HepG2 (cell line): Measurements from ENCODE around the gene ULK4. TPM values are rescaled to one million over a fixed set of nuclear protein-coding genes. Genes with fewer than 3 reads are reported as not detected.

Source experiments
- ARNTL ChIP-seq: sonication (generic); formaldehyde crosslinking; IDR thresholded peaks from 2 replicates; pipeline ENCODE4 v1.4.0; 2020; ENCODE audit warnings: mild to moderate bottlenecking, missing genetic modification reagents
- EEA1 ChIP-seq: sonication (generic); formaldehyde crosslinking; IDR thresholded peaks from 2 replicates; pipeline ENCODE4 v1.5.1; 2020; ENCODE audit warnings: mild to moderate bottlenecking, missing genetic modification reagents, borderline replicate concordance
- FOXA3 ChIP-seq: IDR thresholded peaks from 2 replicates; pipeline ENCODE4 v1.6.1; 2016; ENCODE audit warnings: missing genetic modification reagents, missing compliant biosample characterization
- GLI4 ChIP-seq: sonication (generic); formaldehyde crosslinking; IDR thresholded peaks from 2 replicates; pipeline ENCODE4 v1.5.1; 2020; ENCODE audit warnings: missing genetic modification reagents, mild to moderate bottlenecking, moderate library complexity, borderline replicate concordance
- JUNB ChIP-seq: sonication (generic); formaldehyde crosslinking; IDR thresholded peaks from 2 replicates; pipeline ENCODE4 v1.8.0; 2022; ENCODE audit warnings: missing genetic modification reagents, mild to moderate bottlenecking, borderline replicate concordance
- KMT2B ChIP-seq: IDR thresholded peaks from 2 replicates; pipeline ENCODE4 v1.6.1; 2016; ENCODE audit warnings: missing genetic modification reagents, missing compliant biosample characterization
- RBFOX2 ChIP-seq: fragments of 200-400 bp; formaldehyde crosslinking; IDR thresholded peaks from 2 replicates; pipeline ENCODE4 v1.6.1; 2017; ENCODE audit warnings: low read depth, mild to moderate bottlenecking, low read length
- RBM39 ChIP-seq: fragments of 200-400 bp; formaldehyde crosslinking; IDR thresholded peaks from one replicate; pipeline ENCODE4 v1.6.1; 2018; ENCODE audit warnings: antibody characterized with exemption, mild to moderate bottlenecking, low read depth, low read length; ENCODE audit not compliant: poor library complexity, severe bottlenecking
- SUZ12 ChIP-seq: fragments of 150-350 bp; IDR thresholded peaks from 2 replicates; pipeline ENCODE4 v1.6.1; 2014; ENCODE audit warnings: low read depth, low read length
- TEAD2 ChIP-seq: sonication (generic); formaldehyde crosslinking; IDR thresholded peaks from 2 replicates; pipeline ENCODE4 v1.9.0; 2021; ENCODE audit warnings: missing genetic modification reagents
- ZBTB7A ChIP-seq: sonication (generic); formaldehyde crosslinking; IDR thresholded peaks from 2 replicates; pipeline ENCODE4 v1.8.0; 2022; ENCODE audit warnings: mild to moderate bottlenecking, missing genetic modification reagents
- ZMYM4 ChIP-seq: sonication (generic); formaldehyde crosslinking; IDR thresholded peaks from 2 replicates; pipeline ENCODE4 v1.8.1; 2023; ENCODE audit warnings: mild to moderate bottlenecking, missing genetic modification reagents
- ZNF3 ChIP-seq: IDR thresholded peaks from 2 replicates; pipeline ENCODE4 v1.7.0; 2017; ENCODE audit warnings: inconsistent platforms
- polyA plus RNA-seq, 8 experiments: library from polyadenylated mRNA; depleted of rRNA in 3 of 8; stranded (reverse) in 7 of 8; unstranded in 1 of 8; fragments of >200 nt; fragmentation: Illumina TruSeq in 4 of 8; extraction: Trizol in 4 of 8; gene quantifications; 2 replicates each; pipeline versions ENCODE4 v1.2.1 to v1.2.3, GENCODE V29; 2011 to 2016; ENCODE audit warnings: low read depth in 4 of 8, missing spikeins in 1 of 8, mixed read lengths in 1 of 8; ENCODE audit not compliant: insufficient read depth in 1 of 8
- total RNA-seq, 5 experiments: library from RNA; depleted of rRNA; stranded (reverse); fragments of >200 nt; fragmentation: Illumina TruSeq; extraction: Trizol; gene quantifications; 2 replicates each; pipeline ENCODE4 v1.2.3, GENCODE V29; 2016; ENCODE audit warnings: low read depth in 1 of 5
- TF ChIP-seq, protein P1 (sequence below), 2 experiments: IDR thresholded peaks; 2 replicates each; pipeline ENCODE4 v1.6.1; 2011 to 2012; ENCODE audit warnings: low read length in 2 of 2, borderline replicate concordance in 1 of 2, low read depth in 1 of 2, mild to moderate bottlenecking in 1 of 2, moderate library complexity in 1 of 2
- TF ChIP-seq, protein P2 (sequence below): sonication (generic); formaldehyde crosslinking; IDR thresholded peaks from 2 replicates; pipeline ENCODE4 v1.9.0; 2022; ENCODE audit warnings: missing genetic modification reagents, mild to moderate bottlenecking, borderline replicate concordance
- TF ChIP-seq, protein P3 (sequence below): IDR thresholded peaks from 2 replicates; pipeline ENCODE4 v1.6.1; 2016; ENCODE audit warnings: missing genetic modification reagents, missing compliant biosample characterization
- TF ChIP-seq, protein P4 (sequence below): IDR thresholded peaks from 2 replicates; pipeline ENCODE4 v1.6.1; 2018; ENCODE audit warnings: missing genetic modification reagents, mild to moderate bottlenecking, missing compliant biosample characterization
- TF ChIP-seq, protein P5 (sequence below): sonication (generic); formaldehyde crosslinking; conservative IDR thresholded peaks from 2 replicates; pipeline ENCODE4 v1.4.0; 2020; ENCODE audit warnings: missing genetic modification reagents
- TF ChIP-seq, protein P6 (sequence below): sonication (generic); formaldehyde crosslinking; IDR thresholded peaks from 2 replicates; pipeline ENCODE4 v1.5.0; 2020; ENCODE audit warnings: missing genetic modification reagents

Gene ULK4
- total and polyA plus RNA-seq, 2 of the 13 experiments (the other 11 are each of a cell fraction or from before 2014, with no cell fraction given): 6.7 to 11.8 TPM

DNA sequence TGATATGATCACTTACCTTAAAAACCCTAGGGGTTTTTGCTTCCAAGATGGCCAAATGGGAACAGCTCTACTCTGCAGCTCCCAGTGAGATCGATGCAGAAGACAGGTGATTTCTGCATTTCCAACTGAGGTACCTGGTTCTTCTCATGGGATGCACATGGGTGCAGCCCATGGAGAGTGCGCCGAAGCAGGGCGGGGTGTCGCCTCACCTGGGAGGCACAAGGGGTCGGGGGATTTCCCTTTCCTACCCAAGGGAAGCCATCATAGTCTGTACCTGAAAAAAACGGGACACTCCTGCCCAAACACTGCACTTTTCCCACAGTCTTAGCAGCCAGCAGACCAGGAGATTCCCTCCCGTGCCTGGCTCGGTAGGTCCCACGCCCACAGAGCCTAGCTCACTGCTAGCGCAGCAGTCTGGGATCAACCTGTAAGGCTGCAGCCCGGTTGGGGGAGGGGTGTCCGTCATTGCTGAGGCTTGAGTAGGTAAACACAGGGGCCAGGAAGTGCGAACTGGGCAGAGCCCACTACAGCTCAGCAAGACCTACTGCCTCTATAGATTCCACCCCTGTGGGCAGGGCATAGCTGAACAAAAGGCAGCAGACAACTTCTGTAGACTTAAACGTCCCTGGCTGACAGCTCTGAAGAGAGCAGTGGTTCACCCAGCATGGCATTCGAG is 684.0 kb downstream of the ULK4 start (continued):
- TF ChIP-seq, protein P1, sequence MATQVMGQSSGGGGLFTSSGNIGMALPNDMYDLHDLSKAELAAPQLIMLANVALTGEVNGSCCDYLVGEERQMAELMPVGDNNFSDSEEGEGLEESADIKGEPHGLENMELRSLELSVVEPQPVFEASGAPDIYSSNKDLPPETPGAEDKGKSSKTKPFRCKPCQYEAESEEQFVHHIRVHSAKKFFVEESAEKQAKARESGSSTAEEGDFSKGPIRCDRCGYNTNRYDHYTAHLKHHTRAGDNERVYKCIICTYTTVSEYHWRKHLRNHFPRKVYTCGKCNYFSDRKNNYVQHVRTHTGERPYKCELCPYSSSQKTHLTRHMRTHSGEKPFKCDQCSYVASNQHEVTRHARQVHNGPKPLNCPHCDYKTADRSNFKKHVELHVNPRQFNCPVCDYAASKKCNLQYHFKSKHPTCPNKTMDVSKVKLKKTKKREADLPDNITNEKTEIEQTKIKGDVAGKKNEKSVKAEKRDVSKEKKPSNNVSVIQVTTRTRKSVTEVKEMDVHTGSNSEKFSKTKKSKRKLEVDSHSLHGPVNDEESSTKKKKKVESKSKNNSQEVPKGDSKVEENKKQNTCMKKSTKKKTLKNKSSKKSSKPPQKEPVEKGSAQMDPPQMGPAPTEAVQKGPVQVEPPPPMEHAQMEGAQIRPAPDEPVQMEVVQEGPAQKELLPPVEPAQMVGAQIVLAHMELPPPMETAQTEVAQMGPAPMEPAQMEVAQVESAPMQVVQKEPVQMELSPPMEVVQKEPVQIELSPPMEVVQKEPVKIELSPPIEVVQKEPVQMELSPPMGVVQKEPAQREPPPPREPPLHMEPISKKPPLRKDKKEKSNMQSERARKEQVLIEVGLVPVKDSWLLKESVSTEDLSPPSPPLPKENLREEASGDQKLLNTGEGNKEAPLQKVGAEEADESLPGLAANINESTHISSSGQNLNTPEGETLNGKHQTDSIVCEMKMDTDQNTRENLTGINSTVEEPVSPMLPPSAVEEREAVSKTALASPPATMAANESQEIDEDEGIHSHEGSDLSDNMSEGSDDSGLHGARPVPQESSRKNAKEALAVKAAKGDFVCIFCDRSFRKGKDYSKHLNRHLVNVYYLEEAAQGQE (IDR thresholded peaks at IDR 0.05; ENCODE audit: borderline replicate concordance in 1 of 2, low read depth in 1 of 2, low read length in 2 of 2): no peak
- TF ChIP-seq ZMYM4: peak; percentile 73; the same call in 1 of the 2 replicates
- TF ChIP-seq, protein P2, sequence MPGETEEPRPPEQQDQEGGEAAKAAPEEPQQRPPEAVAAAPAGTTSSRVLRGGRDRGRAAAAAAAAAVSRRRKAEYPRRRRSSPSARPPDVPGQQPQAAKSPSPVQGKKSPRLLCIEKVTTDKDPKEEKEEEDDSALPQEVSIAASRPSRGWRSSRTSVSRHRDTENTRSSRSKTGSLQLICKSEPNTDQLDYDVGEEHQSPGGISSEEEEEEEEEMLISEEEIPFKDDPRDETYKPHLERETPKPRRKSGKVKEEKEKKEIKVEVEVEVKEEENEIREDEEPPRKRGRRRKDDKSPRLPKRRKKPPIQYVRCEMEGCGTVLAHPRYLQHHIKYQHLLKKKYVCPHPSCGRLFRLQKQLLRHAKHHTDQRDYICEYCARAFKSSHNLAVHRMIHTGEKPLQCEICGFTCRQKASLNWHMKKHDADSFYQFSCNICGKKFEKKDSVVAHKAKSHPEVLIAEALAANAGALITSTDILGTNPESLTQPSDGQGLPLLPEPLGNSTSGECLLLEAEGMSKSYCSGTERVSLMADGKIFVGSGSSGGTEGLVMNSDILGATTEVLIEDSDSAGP (CRISPR knock-in tag): peak; percentile 77
- TF ChIP-seq GLI4: no peak
- TF ChIP-seq EEA1 (CRISPR knock-in tag): no peak
- TF ChIP-seq FOXA3: peak; percentile 86
- no peak for TF ChIP-seq SUZ12
- TF ChIP-seq RBFOX2: 0 out of 2 replicates have a peak, but pooled peaks have one; percentile 29
- no peak for TF ChIP-seq TEAD2 (CRISPR knock-in tag)
- no peak for TF ChIP-seq KMT2B (CRISPR knock-in tag)
- no peak for TF ChIP-seq ARNTL (CRISPR knock-in tag)
- no peak for TF ChIP-seq ZBTB7A (CRISPR knock-in tag)
- TF ChIP-seq, protein P3, sequence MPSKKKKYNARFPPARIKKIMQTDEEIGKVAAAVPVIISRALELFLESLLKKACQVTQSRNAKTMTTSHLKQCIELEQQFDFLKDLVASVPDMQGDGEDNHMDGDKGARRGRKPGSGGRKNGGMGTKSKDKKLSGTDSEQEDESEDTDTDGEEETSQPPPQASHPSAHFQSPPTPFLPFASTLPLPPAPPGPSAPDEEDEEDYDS (CRISPR knock-in tag): peak; percentile 67; the same call in 1 of the 2 replicates
- no peak for TF ChIP-seq ZNF3 (CRISPR knock-in tag)
- TF ChIP-seq JUNB (CRISPR knock-in tag): no peak
- TF ChIP-seq, protein P4, sequence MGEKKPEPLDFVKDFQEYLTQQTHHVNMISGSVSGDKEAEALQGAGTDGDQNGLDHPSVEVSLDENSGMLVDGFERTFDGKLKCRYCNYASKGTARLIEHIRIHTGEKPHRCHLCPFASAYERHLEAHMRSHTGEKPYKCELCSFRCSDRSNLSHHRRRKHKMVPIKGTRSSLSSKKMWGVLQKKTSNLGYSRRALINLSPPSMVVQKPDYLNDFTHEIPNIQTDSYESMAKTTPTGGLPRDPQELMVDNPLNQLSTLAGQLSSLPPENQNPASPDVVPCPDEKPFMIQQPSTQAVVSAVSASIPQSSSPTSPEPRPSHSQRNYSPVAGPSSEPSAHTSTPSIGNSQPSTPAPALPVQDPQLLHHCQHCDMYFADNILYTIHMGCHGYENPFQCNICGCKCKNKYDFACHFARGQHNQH (CRISPR knock-in tag): 0 out of 2 replicates have a peak, but pooled peaks have one; percentile 61
- TF ChIP-seq, protein P5, sequence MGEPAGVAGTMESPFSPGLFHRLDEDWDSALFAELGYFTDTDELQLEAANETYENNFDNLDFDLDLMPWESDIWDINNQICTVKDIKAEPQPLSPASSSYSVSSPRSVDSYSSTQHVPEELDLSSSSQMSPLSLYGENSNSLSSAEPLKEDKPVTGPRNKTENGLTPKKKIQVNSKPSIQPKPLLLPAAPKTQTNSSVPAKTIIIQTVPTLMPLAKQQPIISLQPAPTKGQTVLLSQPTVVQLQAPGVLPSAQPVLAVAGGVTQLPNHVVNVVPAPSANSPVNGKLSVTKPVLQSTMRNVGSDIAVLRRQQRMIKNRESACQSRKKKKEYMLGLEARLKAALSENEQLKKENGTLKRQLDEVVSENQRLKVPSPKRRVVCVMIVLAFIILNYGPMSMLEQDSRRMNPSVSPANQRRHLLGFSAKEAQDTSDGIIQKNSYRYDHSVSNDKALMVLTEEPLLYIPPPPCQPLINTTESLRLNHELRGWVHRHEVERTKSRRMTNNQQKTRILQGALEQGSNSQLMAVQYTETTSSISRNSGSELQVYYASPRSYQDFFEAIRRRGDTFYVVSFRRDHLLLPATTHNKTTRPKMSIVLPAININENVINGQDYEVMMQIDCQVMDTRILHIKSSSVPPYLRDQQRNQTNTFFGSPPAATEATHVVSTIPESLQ (CRISPR knock-in tag): no peak
- TF ChIP-seq, protein P6, sequence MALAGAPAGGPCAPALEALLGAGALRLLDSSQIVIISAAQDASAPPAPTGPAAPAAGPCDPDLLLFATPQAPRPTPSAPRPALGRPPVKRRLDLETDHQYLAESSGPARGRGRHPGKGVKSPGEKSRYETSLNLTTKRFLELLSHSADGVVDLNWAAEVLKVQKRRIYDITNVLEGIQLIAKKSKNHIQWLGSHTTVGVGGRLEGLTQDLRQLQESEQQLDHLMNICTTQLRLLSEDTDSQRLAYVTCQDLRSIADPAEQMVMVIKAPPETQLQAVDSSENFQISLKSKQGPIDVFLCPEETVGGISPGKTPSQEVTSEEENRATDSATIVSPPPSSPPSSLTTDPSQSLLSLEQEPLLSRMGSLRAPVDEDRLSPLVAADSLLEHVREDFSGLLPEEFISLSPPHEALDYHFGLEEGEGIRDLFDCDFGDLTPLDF (CRISPR knock-in tag): no peak
- peak; percentile 47 for TF ChIP-seq RBM39
